ENCODE data around the gene DHRS11. TPM values are rescaled to one million over a fixed set of nuclear protein-coding genes. Genes with fewer than 3 reads are reported as not detected.
A peak's percentile ranks its signal among the peaks of the same experiment; 100 is the strongest.

DHRS11 gene
- polyA plus RNA-seq, 1 of the 3 experiments (the other 2 are of a cell fraction) = 31.6 TPM

GRCh38 chr17:36599546-36600250 lies 8.0 kb downstream of the DHRS11 start:
- peaks cover 3% of the 10 kb centered on the region; the same call in 1 of the 2 replicates for H4K20me1 ChIP-seq (ENCODE audit: insufficient read depth)
- no peak overlapping the region for H2AFZ ChIP-seq (ENCODE audit: low read depth)
- no peak overlapping the region for H3K27ac ChIP-seq (ENCODE audit: low read depth in 2 of 2, low read length in 1 of 2)
- no peaks in the 10 kb centered on the region for H3K9me2 ChIP-seq
- CTCF ChIA-PET = interaction anchor here (4.4 kb wide), 1 partner anchor 15 kb away, joined by 26 read pairs; no protein-coding TSS in a partner anchor
- POLR2A ChIA-PET = interaction anchor here (2.2 kb wide), 1 partner anchor 7 kb away, joined by 16 read pairs; the partner anchor contains the start of gene DHRS11
- H3K9ac ChIP-seq = no peak overlapping the region
- over 99% methylated on average over 11 of the region's 11 CpGs for WGBS (ENCODE audit: low lambda C conversion rate)
- peaks cover 27% of the 10 kb centered on the region; the same call in 1 of the 2 replicates for H3K79me2 ChIP-seq (ENCODE audit: insufficient read depth)
- no peak for DNase-seq
- H3K36me3 ChIP-seq (replicated peaks in 1 of 2; ENCODE audit: control insufficient read depth in 1 of 2, insufficient read depth in 2 of 2, low read length in 1 of 2) = peaks cover 0 to 11% of the 10 kb centered on the region in 2 experiments
- no peak overlapping the region for H3K4me3 ChIP-seq (ENCODE audit: low read depth in 2 of 2, low read length in 1 of 2)
- H3K27me3 ChIP-seq (ENCODE audit: insufficient read depth) = no peaks in the 10 kb centered on the region
- no peaks in the 10 kb centered on the region for H3K9me3 ChIP-seq
- H3F3A ChIP-seq (replicated peaks; ENCODE audit: insufficient read depth) = peaks cover 16% of the 10 kb centered on the region
- no peak for TF ChIP-seq RCOR1 (IDR thresholded peaks at IDR 0.05; ENCODE audit: low read length)
- no peak for TF ChIP-seq CTCF (IDR thresholded peaks at IDR 0.05)
- no peak for TF ChIP-seq TAF1 (IDR thresholded peaks at IDR 0.05; ENCODE audit: borderline replicate concordance, low read depth, low read length)
- TF ChIP-seq REST (IDR thresholded peaks at IDR 0.05; ENCODE audit: low read depth, low read length) = no peak
- TF ChIP-seq CHD2 (IDR thresholded peaks at IDR 0.05; ENCODE audit: low read length, partially characterized antibody) = no peak
- no peak for TF ChIP-seq SMC3 (IDR thresholded peaks at IDR 0.05; ENCODE audit: low read depth, low read length)
- H3K4me1 ChIP-seq (ENCODE audit: control insufficient read depth in 1 of 2, insufficient read depth in 2 of 2, low read depth in 1 of 2, low read length in 1 of 2) = peaks cover 0 to 21% of the 10 kb centered on the region in 2 experiments; a peak in 2 of 4 replicates
- H3K4me2 ChIP-seq = no peak overlapping the region

- H3F3A ChIP-seq (replicated peaks; ENCODE audit: insufficient read depth) = peaks cover 16% of the 10 kb centered on the region
- POLR2A ChIA-PET = interaction anchor here (1.6 to 2.2 kb wide), 2 partner anchors 8 to 55 kb away, joined by 5 to 16 read pairs; partner anchors contain the start of gene DHRS11
- H3K9me3 ChIP-seq = no peaks in the 10 kb centered on the region
- no peak for DNase-seq
- CTCF ChIA-PET = interaction anchor here (0.5 to 4.4 kb wide), 7 partner anchors 8 to 644 kb away, joined by 3 to 86 read pairs (median 10); partner anchors contain the start of genes MYO19 and PIGW
- peaks cover 7% of the 10 kb centered on the region; the same call in 1 of the 2 replicates for H4K20me1 ChIP-seq (ENCODE audit: insufficient read depth)
- H3K79me2 ChIP-seq (ENCODE audit: insufficient read depth) = peaks cover 32% of the 10 kb centered on the region; the same call in 1 of the 2 replicates
- peak overlapping the region; percentile 82; the same call in 1 of the 2 replicates for H2AFZ ChIP-seq (ENCODE audit: low read depth)
- TF ChIP-seq RAD21 (IDR thresholded peaks at IDR 0.05; ENCODE audit: low read length) (no peak), FOSL2 (IDR thresholded peaks at IDR 0.05; ENCODE audit: borderline replicate concordance, low read depth) (no peak), ZBTB33 (IDR thresholded peaks at IDR 0.05; ENCODE audit: borderline replicate concordance, low read depth) (no peak), FOXJ3 (CRISPR knock-in tag; IDR thresholded peaks at IDR 0.05) (no peak), SIN3A (IDR thresholded peaks at IDR 0.05; ENCODE audit: borderline replicate concordance, low read depth, low read length) (no peak), TCF12 (IDR thresholded peaks at IDR 0.05) (no peak), MXI1 (IDR thresholded peaks at IDR 0.05; ENCODE audit: low read depth, low read length) (no peak)
- H3K4me1 ChIP-seq (ENCODE audit: control insufficient read depth in 1 of 2, insufficient read depth in 2 of 2, low read depth in 1 of 2, low read length in 1 of 2) = peaks cover 0 to 21% of the 10 kb centered on the region in 2 experiments; a peak in 2 of 4 replicates
- peak overlapping the region; percentile 76 to 78; a peak in 3 of 4 replicates for H3K27ac ChIP-seq (ENCODE audit: low read depth in 2 of 2, low read length in 1 of 2)
- no peaks in the 10 kb centered on the region for H3K9me2 ChIP-seq
- no peaks in the 10 kb centered on the region for H3K27me3 ChIP-seq (ENCODE audit: insufficient read depth)
- H3K4me2 ChIP-seq = peak overlapping the region; percentile 94
- WGBS (ENCODE audit: low lambda C conversion rate) = 78% methylated on average over 3 of the region's 3 CpGs
- peak overlapping the region; percentile 85 to 90 for H3K4me3 ChIP-seq (ENCODE audit: low read depth in 2 of 2, low read length in 1 of 2)
- H3K9ac ChIP-seq = peak overlapping the region; percentile 84; the same call in 1 of the 2 replicates
- peaks cover 0 to 11% of the 10 kb centered on the region in 2 experiments for H3K36me3 ChIP-seq (replicated peaks in 1 of 2; ENCODE audit: control insufficient read depth in 1 of 2, insufficient read depth in 2 of 2, low read length in 1 of 2)
Observed at GRCh38 chr17:36600465-36600864, 8.8 kb downstream of the DHRS11 start.
